Nucleus accumbens (tissue), 56 donors: ENCODE results near the gene KRT71.
A peak's percentile ranks its signal among the peaks of the same experiment; 100 is the strongest.
"Not testable (repeated sequence)": the region's sequence is repeated elsewhere in the genome, so short reads cannot be mapped to it uniquely, and the experiment has no call there.

Experiments
- DNase-seq, 56 donors: peaks; one replicate each; lab custom pipeline; 2025; lab: John Stamatoyannopoulos, UW

Gene KRT71

DNA sequence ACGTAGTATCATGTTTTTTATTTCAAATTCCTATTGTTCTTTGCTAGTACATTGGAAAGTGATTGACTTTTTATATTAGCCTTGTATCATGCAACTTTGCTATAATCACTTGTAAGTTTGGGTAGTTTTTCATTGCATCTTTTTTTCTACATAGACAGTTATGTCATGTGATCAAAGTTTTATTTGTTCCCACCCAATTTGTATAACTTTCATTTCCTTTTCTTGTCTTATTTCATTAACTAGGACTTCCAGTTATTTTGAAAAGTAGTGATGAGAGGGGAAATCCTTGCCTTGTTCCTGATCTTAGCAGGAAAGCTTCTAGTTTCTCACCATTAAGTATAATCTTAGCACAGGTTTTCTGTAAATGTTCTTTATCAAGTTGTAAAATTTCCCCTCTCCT is 50.1 kb downstream of the KRT71 start:
- DNase-seq, result no peak

GRCh38 chr12:52501490-52501889 is 51.5 kb downstream of the KRT71 start:
- DNase-seq, result no peak

DNA sequence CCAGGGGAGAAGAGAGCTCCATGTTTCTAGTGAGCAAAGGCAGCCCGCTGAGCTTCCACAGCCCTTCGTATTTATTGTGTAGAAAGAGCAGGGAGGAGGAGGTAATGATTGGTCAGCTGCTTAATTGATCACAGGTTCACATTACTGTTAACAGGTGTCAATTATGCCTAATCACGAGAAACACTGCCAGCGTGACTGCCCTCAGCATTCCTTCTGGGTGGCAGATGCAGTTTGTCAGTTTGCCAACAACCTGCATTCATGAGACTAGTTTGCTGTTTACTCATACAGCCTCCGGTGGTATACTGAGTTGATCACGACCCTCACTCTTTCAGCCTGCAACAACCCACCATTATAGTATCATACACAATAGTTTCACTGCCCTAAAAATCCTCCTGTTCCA is 52.4 kb downstream of the KRT71 start:
- DNase-seq, result not testable (repeated sequence)

- no peak for DNase-seq
These were observed 53.0 kb downstream of the KRT71 start for GRCh38 chr12:52499806-52500560.

DNA sequence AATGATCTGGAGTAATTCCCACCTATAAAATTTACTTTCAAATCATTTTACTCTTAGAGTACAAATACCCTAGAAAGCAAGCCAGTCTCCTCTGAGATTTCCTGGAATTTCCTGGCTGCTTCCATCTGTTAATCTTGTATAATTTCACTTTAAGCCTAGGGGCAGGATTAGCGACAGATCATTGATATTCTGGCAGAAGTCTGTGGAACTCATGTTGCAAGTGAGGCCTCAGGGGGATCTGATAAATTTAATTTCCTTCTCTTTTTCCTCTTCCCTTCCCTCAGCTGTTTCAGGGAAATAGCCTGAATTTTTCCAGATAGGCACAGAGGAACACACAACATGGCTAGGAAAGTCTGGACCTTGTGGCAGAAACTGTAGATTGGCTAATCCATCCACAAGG is 54.0 kb downstream of the KRT71 start:
- DNase-seq, result no peak

DNA sequence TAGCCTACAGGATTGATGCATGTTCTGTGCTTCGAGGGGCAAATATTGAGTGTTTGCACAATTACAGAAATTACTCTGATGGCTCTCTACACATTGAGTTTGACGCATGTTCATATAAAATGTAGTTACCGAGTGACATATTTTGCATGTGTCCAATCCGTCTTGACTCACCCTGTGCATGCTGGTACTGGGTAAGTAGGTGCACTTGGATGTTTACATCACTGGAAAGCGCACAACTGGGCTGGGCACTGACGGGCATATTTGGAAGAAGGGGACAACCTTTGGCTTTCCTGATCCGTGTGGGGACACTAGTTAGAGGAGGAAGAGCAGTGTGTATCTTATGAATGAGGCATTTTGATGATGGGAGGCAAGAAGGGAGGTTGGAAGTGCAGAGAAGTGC is 55.0 kb downstream of the KRT71 start:
- no peak for DNase-seq

DNA sequence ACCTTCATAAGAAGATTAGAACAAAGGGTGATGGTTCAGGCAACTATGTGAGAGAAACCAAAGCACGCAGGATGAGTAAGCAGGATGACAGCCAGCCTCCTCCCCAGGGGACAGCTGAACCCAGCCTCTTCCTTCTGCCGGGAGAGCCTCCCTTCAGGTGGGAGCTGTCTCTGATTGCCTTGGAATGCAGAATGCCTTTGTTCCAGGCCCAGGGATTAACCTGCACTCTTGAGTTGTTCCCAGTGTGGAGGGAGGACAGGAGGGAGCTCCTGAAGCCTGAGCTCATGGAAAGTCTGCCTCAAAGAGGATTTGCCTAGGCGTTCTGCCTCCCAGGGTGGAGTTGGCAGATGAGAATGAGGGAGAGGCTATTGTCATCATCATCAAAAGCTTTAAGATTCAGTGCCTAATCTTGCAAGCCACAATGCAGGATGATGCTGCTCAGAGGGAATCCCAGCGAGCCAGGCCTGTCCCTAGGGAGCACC is 56.3 kb downstream of the KRT71 start:
- DNase-seq, result no peak

DNA sequence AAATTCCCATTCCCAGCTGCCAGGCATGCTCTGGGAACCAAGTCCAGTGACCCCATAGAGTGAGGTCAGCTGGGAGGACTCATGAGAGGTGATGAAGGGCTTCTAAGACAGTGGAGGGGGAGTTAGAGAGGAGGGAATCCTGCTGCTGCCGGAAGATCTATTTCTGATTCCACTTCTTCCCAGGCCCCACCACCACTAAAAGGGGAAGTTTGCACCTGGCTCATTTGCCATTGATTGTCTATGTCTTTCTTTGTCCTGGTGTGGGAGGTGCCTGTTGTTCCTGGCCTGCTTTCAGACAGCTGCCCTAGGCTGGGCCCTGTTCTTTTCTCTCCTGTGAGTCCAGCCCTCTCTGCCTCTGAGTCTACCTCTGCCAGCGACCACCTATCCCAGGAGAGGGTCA is 56.9 kb downstream of the KRT71 start:
- DNase-seq, result no peak

DNA sequence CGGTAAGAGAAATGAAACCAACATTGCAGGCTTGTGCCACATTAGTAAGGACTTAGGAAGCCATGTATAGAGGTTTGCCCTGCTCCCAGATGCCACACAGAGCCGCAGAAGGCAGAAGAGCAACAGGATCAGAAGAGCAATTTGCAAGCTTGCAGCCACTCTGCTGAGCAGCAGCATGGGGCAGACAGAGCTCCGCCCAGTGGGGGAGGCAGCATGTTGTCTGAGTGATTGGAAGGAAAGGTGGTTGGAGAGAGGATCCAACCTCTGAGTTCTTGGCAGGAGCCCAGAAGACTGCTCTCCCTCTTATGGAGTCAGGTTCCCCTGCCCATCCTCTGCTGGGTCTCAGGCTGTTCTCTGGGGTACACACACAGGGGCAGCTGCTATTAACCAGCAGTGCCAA is 57.6 kb downstream of the KRT71 start:
- DNase-seq, result peak in 10 of 56 donors; percentile 7 to 40 (median 17)

DNA sequence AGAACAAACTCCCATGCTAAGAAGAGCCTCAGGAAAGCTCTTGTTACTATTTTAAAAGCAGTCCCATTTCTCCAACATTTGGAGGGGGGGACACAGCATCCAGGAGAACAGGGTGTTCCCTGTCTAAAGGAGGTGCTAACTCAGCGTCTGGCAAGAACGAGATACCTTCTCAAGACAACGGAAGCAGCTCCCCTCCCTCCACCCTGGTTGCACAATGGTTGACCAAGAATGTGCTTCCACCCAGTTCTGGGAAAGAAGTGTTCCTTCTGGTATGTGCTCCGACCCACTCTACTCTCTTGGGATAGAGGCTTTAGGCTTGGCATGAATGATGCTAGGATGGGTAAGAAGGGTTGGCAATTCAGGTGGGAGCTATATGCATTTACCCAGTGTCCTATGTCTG is 58.4 kb downstream of the KRT71 start:
- DNase-seq, result no peak

- no peak for DNase-seq
These were observed 58.8 kb downstream of the KRT71 start for GRCh38 chr12:52494100-52494499.
